HG03469 (cell line): Measurements from ENCODE around the gene GMDS.

Experiments
- ATAC-seq: cut with Tn5 transposase; IDR thresholded peaks from one replicate; pipeline ENCODE4 v1.9.1; 2021; ENCODE audit warnings: mild to moderate bottlenecking, moderate library complexity, moderate number of reproducible peaks; ENCODE audit not compliant: unreplicated experiment

Gene GMDS

DNA sequence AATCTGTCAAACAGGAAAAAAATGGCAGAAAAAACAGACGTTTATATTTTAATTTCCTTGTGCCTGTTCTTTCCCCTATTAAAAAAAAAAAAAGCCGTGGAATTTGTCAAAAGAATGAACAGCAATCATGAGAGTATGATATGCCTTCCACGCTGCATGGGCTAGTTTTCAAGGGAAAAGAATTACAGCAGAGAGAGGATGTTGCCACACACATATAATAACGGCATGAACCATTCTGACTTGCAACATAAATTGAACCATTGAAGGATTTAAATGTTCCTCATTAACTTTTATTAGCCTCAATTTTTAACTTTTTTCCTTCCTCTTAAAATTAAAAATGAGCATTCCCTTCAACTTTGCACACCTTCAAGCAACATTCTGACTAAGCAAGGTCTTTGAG, 333.9 kb downstream of the GMDS start:
- no peak for ATAC-seq

DNA sequence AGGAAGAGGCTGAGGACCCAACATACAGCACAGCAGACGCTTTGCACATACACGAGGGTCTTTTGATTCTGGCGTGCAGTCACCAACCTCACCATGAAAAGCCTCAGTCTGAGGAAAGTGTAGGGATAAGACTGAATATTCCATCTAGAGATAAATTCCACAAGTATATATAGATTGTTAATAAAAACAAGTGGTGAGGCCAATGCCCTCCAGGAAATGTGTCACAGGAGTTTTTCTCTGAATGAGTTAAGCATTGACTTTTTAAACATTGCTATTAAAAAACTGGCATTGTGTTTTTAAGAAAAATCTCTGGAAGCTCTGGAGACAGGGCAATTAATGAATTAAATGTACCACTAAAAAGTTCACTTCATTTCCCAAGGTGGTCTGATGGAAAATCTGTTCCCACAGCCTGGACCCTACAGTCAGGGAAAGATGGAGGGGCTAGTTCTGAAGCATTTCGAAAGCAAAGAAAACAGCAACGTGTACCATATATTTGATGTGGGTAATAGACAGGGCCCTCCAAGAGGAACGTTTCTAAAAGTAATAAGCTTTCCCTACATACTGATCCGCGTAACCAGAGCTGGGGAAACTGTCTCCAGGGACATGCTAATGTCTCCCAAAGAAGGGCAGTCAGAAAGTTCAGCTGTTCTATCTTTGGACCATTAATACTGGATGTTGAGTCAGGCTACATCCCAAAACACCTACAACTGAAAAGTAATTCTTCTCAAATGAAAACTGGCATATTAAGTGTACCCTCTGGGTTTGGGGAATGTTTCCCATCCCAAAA, 334.6 kb downstream of the GMDS start:
- ATAC-seq, result no peak

GRCh38 chr6:1908784-1909183, 336.6 kb downstream of the GMDS start:
- no peak for ATAC-seq

DNA sequence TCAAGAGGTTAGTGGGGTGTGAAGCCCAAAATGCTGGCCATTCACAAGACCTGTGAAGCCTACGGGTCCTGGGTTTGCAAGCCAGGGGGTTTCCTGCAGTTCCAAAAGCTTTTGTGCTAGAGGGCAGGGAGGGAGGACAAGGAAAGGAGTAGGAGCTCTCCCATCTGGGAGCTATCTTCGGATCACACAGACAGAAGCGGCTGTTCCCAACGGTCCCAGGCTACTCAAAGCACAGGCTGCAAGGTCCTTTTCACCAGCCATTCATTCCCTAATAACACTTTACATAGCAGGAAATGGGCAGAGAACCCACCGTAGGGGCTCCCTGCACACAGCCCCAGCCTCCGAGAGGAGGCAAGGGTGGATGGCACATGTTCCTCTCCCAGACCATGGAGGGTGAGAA, 338.8 kb downstream of the GMDS start:
- no peak for ATAC-seq

- ATAC-seq, result no peak
These were observed 339.4 kb downstream of the GMDS start for GRCh38 chr6:1906014-1906413.

- no peak for ATAC-seq
These were observed 340.5 kb downstream of the GMDS start for GRCh38 chr6:1904898-1905297.

GRCh38 chr6:1904466-1904799, 341.0 kb downstream of the GMDS start:
- ATAC-seq, result no peak

DNA sequence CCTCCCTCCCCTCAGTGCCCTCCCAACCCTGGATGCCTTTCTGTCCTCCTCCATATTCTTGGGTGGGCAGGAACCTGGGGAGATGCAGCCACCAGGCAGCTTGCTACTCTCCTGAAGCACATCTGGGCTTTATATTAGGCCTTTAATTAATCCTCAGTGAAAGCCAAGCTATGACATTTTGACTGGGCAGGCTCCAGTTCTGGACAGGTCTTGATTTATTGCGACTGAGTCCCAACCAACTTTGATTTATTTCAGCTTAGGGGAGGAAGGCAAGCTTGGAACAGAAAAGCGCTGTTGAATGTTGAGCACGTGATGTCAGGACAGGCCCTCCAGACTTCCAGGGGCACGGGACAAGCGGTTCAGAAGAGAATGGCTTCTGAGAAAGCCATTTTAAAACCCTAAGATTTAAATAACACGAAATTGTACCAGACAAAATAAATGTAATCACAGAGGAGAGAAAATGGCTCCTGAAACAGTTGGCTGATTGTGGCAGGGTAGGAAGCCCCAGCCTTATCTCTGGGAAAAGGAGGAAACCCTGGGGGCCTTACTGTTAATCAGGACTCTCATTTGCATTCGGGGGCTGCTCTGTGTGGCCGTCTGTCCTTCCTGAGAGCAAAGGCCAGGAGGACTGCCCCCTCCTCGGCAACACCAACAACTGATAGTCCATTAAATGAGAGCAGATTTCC, 341.5 kb downstream of the GMDS start:
- ATAC-seq, result no peak

- no peak for ATAC-seq
These were observed 343.8 kb downstream of the GMDS start for GRCh38 chr6:1901556-1901955.

DNA sequence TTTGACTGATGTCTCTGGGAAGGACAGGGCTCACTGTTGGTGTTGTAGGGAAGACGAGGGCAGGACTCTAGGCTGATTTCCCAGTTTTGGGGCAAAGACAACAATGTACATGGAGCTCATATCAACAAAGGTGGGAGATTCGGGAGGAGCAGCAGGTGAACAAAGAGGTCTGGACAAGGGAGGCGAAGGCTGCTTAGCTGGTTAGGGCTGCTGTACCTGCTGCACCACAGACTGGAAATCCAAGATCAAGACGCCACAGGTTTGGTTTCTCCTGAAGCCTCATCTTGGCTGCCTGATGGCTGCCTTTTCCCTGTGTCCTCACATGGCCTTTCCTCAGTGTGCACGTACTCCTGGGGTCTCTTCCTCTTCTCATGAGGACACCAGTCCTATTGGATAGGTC, 348.5 kb downstream of the GMDS start:
- ATAC-seq, result no peak

- ATAC-seq, result no peak
These were observed 349.7 kb downstream of the GMDS start for GRCh38 chr6:1895721-1896120.

DNA sequence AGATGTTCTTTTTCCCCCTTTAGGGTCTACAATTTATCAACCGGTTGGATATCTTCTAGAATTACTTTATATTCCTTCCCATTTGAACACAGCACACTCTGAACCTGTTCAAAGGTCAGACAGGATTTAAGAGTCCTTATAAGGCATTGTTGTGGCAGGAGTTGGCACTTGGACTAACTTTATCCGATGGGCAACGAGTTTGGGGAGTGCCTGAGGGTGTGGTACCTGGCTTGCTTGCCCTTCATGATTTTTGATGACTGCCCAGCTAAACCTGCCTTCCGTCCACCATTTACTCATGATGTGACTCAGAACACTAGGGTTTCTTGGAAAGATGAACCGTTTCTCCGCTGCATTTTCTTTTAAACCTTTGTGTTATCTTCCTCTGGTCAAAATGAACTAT, 350.5 kb downstream of the GMDS start:
- no peak for ATAC-seq

DNA sequence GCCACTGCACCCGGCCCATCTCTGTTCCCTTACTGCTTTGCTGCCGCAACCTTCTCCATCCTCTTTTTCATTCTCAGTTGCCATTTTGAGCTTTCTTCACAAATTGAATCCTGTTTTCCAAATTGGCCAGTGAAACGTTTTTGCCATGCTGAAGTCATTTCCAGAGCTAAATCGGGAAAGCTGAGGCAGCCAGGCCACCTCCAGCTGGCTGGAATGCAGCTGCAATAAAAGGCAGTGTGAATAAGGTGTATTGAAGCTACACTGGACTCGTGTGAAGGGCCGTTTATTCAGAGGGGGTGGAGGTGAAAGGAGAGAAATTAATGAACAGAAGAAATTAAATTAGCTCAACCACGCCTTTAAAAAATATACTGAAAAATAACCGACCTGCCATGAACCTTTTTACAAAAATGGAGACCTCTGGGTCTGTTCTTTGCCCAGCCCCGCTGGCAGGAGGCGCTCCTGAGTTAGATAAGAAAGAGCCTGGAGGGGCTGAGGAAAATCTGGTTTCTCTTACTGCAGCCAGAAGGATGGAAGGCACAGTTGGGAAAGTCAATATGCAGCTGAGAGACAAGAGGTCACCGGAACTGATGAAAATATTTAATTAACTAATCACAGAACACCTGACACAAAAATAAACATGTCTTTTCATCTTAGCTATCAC, 351.8 kb downstream of the GMDS start:
- ATAC-seq, result no peak

GRCh38 chr6:1892716-1893115, 352.7 kb downstream of the GMDS start:
- ATAC-seq, result no peak

DNA sequence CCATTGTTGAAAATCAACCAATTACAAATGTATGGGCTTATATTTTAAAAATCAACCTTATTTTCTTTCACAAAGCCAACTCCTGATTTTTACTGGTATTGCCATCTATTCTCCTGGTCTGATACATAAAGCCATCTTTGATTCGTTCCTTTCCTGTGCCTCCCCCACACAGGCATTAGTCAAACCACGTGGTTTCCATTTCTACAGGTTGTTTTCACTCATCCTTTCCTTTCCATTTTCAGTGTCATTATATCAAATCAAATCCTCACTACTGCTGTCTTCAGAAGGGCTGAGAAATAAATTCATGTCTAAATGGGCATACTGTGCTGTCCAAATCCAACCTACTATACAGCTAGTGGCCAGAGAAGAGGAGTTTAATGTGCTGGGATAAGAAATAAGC, 354.4 kb downstream of the GMDS start:
- no peak for ATAC-seq

- no peak for ATAC-seq
These were observed 355.3 kb downstream of the GMDS start for GRCh38 chr6:1890071-1890470.

DNA sequence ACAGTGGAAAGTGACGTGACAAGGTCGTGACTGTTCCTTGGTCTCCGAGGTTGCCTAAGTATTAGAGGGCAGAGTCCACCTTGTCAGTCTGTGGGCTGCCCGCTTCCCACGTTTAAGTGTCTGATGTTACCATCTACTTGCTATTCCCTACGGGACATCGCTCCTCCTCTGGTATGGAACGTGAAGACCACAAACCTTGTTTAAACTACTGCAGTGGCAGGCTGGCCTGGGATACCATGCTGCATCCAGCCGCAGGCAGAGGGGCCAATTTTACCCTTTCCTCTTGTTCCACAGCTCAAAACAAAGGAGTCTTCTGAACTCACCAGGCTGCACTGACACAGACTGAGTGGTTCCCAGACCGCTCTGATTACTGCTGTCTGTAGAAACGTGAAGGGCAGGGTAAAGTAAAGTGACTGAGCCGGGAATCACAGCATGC, 359.8 kb downstream of the GMDS start:
- ATAC-seq, result no peak

- ATAC-seq, result no peak
These were observed 361.1 kb downstream of the GMDS start for GRCh38 chr6:1884313-1884712.

GRCh38 chr6:1878330-1878729, 367.1 kb downstream of the GMDS start:
- no peak for ATAC-seq

DNA sequence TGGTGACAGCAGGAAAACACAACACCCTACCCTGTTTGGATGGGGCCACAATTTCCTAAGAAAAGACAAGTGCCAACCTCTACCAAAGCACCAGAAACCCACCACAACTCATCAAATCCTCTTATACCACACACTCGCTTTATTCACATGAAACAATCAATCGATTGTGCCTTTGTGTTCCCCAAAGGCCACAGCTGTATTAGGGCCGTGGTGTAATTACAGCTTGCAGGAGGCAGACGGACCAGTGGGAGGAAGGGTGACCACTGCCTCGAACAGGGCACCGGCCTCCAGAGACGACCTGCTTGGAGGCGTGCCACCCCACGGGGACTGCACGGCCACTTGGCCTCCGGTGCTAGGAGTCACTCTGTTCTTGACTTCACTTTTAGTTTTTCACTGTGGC, 371.6 kb downstream of the GMDS start:
- ATAC-seq, result no peak

GRCh38 chr6:1872649-1873131, 372.7 kb downstream of the GMDS start:
- ATAC-seq, result no peak

- no peak for ATAC-seq
These were observed 373.6 kb downstream of the GMDS start for GRCh38 chr6:1871724-1872315.
